HL-60 (cell line): Measurements from ENCODE around the gene LAMC1.

ENCODE experiments used
- DNase-seq, 2 experiments: peaks; one replicate each; pipeline ENCODE4 v3.0.0-alpha.2; 2010 to 2020; ENCODE audit warnings: low read depth in 1 of 2, low spot score in 1 of 2
- H3K27ac ChIP-seq: fragments of 250-450 bp; sonication (Bioruptor Pico); replicated peaks from 2 replicates; pipeline ENCODE4 v1.5.1; 2020; ENCODE audit warnings: mild to moderate bottlenecking, moderate library complexity
- H3K27me3 ChIP-seq: fragments of 250-450 bp; sonication (Bioruptor Pico); 2 replicates; pipeline ENCODE4 v1.5.1; 2021; ENCODE audit warnings: mild to moderate bottlenecking, moderate library complexity; ENCODE audit not compliant: insufficient read depth, poor library complexity, severe bottlenecking
- H3K4me3 ChIP-seq: replicated peaks from 2 replicates; pipeline ENCODE4 v1.5.1; 2011; ENCODE audit warnings: mild to moderate bottlenecking, control low read depth, low read length; ENCODE audit not compliant: insufficient read depth
- CTCF ChIP-seq: IDR thresholded peaks from one replicate; pipeline ENCODE4 v1.5.1; 2011; ENCODE audit warnings: low read length, control low read depth, inconsistent platforms; ENCODE audit not compliant: insufficient read depth
- GABPA ChIP-seq: IDR thresholded peaks from 2 replicates; pipeline ENCODE4 v1.6.1; 2012; ENCODE audit warnings: low read depth
- POLR2AphosphoS5 ChIP-seq: IDR thresholded peaks from 2 replicates; pipeline ENCODE4 v1.6.1; 2012; ENCODE audit warnings: low read depth
- SPI1 ChIP-seq: IDR thresholded peaks from 2 replicates; pipeline ENCODE4 v1.6.1; 2012; ENCODE audit warnings: low read depth, mild to moderate bottlenecking, borderline replicate concordance
- TF ChIP-seq, protein P1 (sequence below): IDR thresholded peaks from 2 replicates; pipeline ENCODE4 v1.6.1; 2012; ENCODE audit warnings: low read depth; ENCODE audit not compliant: insufficient replicate concordance

The LAMC1 gene

GRCh38 chr1:183131166-183131565, 107.9 kb downstream of the LAMC1 start:
- TF ChIP-seq CTCF = no peak
- TF ChIP-seq SPI1 = no peak
- TF ChIP-seq GABPA = no peak
- TF ChIP-seq, protein P1, sequence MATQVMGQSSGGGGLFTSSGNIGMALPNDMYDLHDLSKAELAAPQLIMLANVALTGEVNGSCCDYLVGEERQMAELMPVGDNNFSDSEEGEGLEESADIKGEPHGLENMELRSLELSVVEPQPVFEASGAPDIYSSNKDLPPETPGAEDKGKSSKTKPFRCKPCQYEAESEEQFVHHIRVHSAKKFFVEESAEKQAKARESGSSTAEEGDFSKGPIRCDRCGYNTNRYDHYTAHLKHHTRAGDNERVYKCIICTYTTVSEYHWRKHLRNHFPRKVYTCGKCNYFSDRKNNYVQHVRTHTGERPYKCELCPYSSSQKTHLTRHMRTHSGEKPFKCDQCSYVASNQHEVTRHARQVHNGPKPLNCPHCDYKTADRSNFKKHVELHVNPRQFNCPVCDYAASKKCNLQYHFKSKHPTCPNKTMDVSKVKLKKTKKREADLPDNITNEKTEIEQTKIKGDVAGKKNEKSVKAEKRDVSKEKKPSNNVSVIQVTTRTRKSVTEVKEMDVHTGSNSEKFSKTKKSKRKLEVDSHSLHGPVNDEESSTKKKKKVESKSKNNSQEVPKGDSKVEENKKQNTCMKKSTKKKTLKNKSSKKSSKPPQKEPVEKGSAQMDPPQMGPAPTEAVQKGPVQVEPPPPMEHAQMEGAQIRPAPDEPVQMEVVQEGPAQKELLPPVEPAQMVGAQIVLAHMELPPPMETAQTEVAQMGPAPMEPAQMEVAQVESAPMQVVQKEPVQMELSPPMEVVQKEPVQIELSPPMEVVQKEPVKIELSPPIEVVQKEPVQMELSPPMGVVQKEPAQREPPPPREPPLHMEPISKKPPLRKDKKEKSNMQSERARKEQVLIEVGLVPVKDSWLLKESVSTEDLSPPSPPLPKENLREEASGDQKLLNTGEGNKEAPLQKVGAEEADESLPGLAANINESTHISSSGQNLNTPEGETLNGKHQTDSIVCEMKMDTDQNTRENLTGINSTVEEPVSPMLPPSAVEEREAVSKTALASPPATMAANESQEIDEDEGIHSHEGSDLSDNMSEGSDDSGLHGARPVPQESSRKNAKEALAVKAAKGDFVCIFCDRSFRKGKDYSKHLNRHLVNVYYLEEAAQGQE = no peak
- TF ChIP-seq POLR2AphosphoS5 = no peak

DNA sequence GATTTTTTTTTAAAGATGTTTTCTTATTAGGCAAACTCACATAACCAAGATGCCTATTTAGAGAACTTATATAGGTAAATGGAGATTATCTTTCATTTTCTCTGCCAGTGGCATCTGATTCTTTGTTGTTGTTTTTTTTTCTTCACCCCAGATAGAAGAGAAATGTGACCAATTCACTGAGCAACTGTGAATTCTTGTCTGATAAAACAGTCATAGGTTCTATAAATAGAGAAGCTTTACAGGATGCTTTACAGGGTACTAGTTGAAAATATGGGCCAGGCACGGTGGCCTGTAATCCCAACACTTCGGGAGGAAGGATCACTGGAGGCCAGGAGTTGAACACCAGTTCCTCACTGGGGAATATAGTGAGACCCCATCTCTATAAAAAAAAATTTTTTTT, 112.1 kb downstream of the LAMC1 start:
- H3K27ac ChIP-seq = no peak overlapping the region
- no peak overlapping the region for H3K4me3 ChIP-seq
- TF ChIP-seq, protein P1 = no peak
- TF ChIP-seq POLR2AphosphoS5 (no peak), SPI1 (no peak), CTCF (no peak), GABPA (no peak)
- no peak for DNase-seq
- no peaks in the 10 kb centered on the region for H3K27me3 ChIP-seq

More at GRCh38 chr1:183131166-183131565, 107.9 kb downstream of the LAMC1 start:
- Histone ChIP-seq H3K27me3 (no peaks in the 10 kb centered on the region), H3K4me3 (no peak overlapping the region), H3K27ac (no peak overlapping the region)
- no peak for DNase-seq

- Histone ChIP-seq H3K27me3 (no peaks in the 10 kb centered on the region), H3K4me3 (no peak overlapping the region), H3K27ac (no peak overlapping the region)
- TF ChIP-seq, protein P1 = no peak
- TF ChIP-seq CTCF (no peak), SPI1 (no peak), GABPA (no peak), POLR2AphosphoS5 (no peak)
- DNase-seq = no peak
Observed at GRCh38 chr1:183137782-183138181, 114.6 kb downstream of the LAMC1 start.
